Measurements from ENCODE around the gene ASPSCR1.

DNA sequence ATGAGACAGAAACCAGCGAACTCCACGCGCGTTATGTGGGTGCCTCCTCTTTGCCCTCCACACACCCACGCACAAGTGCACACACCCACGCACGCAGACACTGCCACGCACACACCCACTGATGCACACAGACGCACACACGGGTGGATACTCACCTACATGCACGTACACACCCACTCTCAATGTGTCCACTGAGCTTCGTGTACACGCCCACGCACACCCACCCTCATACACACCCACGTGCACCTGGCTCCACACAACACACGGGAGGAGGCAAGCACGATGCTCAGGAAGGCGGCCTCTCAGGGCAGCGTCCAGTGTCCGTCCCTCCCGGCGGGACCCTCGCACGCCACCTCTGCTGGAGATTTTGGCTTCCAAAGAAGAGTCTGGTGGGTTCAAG, 70.0 kb downstream of the ASPSCR1 start:
- TF ChIP-seq, protein P1, sequence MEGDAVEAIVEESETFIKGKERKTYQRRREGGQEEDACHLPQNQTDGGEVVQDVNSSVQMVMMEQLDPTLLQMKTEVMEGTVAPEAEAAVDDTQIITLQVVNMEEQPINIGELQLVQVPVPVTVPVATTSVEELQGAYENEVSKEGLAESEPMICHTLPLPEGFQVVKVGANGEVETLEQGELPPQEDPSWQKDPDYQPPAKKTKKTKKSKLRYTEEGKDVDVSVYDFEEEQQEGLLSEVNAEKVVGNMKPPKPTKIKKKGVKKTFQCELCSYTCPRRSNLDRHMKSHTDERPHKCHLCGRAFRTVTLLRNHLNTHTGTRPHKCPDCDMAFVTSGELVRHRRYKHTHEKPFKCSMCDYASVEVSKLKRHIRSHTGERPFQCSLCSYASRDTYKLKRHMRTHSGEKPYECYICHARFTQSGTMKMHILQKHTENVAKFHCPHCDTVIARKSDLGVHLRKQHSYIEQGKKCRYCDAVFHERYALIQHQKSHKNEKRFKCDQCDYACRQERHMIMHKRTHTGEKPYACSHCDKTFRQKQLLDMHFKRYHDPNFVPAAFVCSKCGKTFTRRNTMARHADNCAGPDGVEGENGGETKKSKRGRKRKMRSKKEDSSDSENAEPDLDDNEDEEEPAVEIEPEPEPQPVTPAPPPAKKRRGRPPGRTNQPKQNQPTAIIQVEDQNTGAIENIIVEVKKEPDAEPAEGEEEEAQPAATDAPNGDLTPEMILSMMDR (IDR thresholded peaks at IDR 0.05): no peak
- TF ChIP-seq POLR2A (IDR thresholded peaks at IDR 0.05): no peak
- no peak for TF ChIP-seq EP300 (IDR thresholded peaks at IDR 0.05; ENCODE audit: low read depth)

All from transverse colon (tissue), 3 donors.